OCI-M1 (cell line): ENCODE measurements around the gene KIAA0930.
A peak's percentile ranks its signal among the peaks of the same experiment; 100 is the strongest.
"Not testable (repeated sequence)": the region's sequence is repeated elsewhere in the genome, so short reads cannot be mapped to it uniquely, and the experiment has no call there.

Experiments
- DNase-seq: peaks from one replicate; lab custom pipeline; 2025; lab: John Stamatoyannopoulos, UW

Gene KIAA0930

DNA sequence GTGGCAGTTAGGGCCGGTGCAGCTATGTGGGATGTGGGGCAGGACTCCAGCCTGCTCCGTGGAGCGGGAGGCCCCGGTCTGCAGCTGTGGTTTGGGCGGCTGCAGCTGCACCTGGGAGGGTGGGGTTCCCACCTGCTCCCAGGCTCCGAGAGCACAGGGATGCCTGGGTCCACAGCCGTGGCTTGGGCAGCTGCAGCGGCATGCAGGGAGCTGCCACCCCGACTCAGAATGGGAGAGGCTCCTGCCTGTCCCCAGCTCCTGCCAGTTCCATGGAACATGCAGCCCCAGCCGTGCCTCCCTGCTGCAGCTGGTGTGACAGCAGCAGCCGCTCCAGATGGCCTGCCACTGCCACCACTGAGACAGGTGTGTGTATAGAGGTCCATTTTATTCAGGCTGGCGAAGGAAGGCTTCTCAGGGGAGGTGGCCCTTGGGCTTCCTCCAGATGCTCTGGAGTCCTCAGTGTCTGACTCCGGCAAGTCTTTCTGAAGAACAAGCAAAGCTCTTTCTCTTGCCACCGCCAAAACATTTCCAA, 22.3 kb upstream of the KIAA0930 start:
- DNase-seq: no peak

DNA sequence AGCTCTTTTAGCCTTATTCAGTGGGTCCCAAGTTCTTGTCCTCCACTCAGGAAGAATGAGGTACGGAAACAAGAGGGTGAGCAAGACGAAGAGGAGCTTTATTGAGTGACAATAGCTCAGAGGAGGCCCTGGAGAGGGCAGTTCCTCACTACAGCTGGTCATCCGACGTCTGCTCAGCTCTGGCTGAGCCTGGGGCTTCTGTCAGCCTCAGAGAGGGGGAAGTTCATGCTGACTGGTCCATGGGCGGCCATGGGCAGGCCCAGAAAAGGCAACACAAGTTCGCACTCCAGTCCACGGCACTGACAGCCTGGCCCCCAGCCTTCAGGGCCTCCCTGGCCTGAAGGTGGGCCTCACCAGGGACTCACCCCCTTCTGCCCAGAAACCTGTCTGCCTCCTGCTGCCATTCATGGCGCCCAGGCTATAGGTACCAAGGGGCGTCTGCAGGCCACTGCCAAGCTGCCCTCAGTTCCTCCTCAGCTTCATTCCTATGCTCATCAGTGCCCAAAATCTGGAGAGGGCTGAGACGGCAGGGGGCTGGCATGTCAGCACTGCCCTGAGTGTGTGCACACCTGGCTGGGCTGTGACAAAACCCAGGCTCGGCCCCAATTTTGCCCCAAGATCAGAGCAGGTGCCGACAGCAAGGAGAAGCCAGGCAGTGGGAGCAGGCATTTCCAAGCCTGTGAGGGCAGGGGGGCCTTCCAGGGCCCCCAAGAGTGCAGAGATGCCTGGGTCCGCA, 21.7 kb upstream of the KIAA0930 start:
- no peak for DNase-seq

DNA sequence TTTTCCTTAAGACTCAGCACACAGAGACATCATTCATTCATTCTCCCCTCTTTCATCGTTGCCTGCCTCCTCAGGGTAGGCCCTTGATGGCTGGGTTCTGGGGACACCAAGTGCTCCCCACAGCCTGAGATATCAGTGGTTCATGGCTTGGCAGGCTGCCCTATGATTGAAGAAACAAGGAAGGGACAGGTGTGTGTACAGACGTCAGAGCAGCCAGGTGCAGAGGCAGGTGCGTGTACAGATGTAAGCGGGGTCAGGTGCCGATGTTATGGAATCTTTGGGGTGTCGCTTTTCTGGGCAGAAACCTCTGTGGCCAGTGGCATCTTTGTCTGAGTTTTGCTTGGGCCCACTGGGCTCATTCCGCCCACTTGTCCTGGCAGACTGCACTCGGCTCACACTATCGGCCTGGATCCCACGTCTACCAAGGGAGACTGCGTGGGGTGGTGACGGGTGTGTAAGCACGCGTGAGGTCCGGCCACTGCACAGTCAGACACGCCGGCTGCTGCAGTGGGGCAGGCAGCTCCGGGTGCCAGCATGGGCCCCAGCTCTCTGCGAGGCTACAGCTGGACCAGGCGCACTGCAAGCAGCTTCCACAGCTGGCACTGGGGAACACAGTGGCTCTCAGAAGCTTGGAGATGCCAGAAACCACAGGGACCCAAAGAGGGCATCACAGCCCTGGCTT, 20.9 kb upstream of the KIAA0930 start:
- no peak for DNase-seq

GRCh38 chr22:45260395-45260759, 19.7 kb upstream of the KIAA0930 start:
- DNase-seq: not testable (repeated sequence)

DNA sequence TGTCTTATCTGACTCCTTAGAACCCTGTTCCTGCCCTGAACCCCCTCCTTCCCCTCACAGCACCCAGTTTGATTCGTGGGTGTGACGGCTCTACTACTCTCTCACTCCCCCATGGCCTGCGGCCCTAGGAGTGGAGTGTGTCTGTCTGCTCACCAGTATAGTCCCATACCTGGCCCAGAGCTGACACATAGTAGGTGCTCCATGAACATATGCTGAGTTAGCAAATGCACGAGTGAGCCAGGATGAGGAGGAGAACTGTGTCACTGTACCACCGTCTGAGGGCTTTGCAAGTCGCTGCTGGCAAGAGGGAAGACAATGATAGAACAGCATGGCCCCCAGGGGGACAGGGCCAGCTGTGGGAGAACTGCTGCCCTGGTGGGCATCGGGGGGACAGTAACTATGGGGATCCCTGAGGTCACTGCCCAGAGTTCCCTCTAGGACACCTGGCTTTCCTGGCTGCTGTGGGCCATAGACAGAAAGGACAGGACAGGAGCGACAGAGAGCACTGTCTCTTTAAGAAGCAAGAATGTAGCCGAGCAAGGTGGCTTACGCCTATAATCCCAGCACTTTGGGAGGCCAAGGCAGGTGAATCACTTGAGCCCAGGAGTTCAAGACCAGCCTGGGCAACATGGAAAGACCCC, 19.2 kb upstream of the KIAA0930 start:
- no peak for DNase-seq

DNA sequence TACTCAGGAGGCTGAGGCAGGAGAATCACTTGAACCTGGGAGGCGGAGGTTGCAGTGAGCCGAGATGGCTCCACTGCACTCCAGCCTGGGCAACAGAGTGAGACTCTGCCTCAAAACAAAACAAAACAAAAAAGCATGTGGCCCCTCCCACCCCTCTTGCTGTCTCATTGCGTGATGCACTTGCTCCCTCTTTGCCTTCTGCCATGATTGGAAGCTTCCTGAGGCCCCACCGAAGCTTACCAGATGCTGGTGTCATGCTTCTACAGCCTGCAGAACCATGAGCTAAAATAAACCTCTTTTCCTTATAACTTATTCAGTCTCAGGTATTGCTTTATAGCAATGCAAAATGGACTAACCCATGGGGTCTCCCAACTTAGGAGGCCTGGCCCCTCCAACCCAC, 17.2 kb upstream of the KIAA0930 start:
- DNase-seq: not testable (repeated sequence)

- DNase-seq: no peak
Observed at GRCh38 chr22:45254789-45255278, 14.1 kb upstream of the KIAA0930 start.

DNA sequence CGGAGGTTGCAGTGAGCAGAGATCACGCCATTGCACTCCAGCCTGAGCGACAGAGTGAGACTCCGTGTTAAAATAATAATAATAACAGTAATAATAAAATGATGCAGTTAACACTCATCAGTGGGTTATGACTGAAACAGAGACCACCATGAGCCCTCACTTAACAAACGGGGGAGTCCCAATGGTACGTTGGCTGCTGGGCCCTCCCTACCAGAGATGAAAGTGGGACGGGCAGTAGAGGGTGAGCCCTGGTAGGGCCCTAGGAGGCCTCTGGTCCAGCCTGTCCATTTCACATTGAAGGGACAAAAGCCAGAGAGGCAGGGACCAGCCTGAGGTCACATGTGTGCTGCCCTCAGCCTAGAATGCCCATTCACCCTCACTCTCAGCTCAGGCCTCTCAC, 13.7 kb upstream of the KIAA0930 start:
- DNase-seq: no peak

GRCh38 chr22:45253039-45253641, 12.4 kb upstream of the KIAA0930 start:
- no peak for DNase-seq

DNA sequence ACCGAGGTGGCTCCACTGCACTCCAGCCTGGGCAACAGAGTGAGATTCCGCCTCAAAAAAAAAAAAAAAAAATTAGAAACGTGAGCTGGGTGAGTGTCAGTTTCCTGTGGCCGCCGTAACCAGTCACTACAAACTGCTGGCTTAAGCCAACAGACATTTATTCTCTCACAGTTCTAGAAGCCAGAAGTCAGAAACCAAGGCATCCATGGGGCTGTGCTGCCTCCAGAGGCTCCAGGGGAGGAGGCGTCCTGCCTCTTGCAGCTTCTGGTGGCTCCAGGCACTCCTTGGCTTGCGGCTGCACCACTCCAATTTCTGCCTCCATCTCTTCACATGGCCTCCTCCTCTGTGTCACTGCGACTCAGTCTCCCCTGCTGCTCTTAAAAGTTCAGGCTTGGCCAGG, 11.1 kb upstream of the KIAA0930 start:
- DNase-seq: no peak

DNA sequence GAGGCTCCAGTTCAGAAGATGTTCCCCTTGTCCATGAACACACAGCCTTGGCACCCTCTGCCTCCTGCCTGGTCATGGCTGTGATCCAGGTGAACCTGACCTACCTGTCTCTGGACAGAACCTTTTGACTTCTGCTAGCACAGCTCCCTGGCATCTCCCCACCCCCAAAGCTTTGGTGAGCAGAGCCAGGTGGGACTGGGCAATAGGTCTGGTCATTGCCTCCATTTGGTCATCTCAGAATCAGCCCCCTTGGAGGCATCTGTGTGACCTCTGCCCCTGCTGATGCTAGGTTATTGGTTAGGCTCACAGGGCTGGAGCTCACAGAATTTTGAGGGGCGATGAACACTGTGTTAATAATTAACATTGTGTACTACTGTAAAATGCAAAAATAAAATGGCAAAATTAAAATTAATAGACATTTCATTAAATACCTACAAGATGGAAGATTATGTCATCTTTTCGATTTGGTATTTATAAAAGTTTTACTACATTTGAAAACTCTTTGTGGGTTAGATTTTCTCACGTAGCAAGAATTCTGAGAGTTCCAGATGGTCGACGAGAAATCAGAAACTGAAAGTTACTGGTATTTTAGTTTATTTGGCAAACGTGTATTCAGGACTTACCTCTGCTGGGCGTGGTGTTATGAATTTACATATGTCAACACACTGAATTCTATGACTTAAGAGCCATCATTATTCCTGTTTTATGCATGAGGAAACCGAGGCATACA, 8.3 kb upstream of the KIAA0930 start:
- DNase-seq: no peak

DNA sequence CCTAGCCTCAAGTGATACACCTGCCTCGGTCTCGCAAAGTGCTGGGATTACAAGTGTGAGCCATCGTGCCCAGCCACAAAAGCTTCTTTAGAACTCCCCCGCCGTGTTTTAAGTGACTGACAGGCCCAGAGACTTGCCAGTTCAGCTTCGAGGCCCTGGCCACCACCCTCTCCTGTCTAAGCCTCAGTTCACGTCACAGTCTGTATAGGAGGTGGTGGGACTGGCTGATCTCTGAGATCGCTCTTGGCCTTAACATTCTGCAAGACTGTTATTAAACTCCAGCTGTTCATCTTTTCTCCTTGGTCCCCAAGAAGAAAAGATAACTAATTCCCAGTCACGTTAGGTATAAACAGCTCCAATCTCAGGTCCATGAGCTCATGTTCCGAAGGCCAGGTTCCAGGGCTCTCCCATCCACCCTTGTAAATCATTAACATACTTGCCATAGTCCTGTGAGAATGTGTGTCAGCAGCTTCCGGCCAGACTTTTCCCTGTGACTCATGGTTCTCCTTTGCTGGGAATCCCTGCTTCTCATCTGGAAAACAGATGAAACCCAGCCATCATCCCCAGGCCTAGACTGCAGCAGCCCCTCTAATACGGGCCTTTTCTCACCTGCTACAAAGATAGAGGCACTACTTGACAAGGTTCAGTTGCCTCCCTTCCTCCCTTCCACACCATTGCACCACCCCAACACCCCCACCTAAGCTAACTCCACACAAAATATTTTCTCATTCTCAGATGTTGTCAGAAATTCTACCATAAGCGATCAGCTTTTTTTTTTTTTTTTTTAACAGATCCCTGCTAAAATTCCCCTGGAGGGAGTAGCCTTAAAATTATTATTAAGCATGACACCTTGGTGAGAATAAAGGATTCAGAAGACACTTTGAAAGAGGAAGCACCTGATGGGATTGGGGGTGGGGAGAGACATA, 5.6 kb upstream of the KIAA0930 start:
- no peak for DNase-seq

- DNase-seq: no peak
Observed at GRCh38 chr22:45244916-45245315, 4.2 kb upstream of the KIAA0930 start.

- DNase-seq: no peak
Observed at GRCh38 chr22:45242778-45243191, 2.1 kb upstream of the KIAA0930 start.

DNA sequence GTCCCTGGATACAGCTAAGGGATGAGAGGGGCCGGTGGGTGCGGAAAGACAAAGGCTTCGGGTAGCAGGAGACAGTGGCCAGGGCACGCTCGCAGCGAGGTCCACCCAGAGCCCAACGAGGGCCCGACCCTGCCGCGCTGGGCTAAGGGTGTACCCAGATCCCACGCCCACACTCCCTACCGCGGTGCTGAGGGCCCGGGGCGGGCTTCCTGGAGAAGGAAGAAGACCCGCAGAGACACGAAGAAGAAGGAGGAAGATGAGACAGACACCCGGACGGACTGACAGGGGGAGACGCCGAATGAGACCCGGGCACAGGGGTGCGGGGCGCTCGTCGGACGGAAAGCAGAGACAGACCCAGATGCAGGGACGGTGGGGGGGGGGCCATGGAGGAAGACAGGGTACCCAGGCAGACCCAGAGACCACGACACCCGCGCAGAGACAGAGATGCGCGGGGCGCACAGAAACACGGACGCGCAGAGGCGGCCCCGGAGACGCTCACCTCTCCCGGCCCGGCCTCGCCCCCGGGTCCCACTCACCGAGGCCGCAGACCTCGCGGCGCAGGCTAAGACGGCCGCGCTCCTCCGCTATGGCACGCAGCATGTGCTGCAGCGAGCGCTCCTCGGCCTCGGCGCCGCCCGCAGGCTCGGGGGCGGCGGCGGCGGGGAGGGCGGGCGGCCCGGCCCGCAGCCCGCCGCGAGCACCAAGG, 437 bp downstream of the KIAA0930 start:
- peak; percentile 42 for DNase-seq

DNA sequence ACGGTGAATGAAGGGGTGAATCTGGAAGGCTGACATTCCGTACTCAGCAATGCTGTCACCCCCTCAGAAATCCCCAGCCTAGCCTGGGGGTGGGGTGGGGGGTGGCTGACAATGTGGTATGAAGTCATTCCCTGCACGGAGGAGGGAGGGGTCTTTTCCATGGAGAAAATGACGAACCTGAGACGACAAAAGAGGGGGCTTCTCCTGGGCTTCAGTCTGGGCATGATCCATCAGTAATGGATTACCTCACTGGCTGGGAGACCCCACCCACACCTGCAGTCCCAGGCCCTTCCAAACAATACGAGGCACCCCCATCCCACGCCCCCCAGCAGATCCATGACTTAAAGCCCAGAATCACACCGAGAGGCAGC, 1.0 kb downstream of the KIAA0930 start:
- no peak for DNase-seq

DNA sequence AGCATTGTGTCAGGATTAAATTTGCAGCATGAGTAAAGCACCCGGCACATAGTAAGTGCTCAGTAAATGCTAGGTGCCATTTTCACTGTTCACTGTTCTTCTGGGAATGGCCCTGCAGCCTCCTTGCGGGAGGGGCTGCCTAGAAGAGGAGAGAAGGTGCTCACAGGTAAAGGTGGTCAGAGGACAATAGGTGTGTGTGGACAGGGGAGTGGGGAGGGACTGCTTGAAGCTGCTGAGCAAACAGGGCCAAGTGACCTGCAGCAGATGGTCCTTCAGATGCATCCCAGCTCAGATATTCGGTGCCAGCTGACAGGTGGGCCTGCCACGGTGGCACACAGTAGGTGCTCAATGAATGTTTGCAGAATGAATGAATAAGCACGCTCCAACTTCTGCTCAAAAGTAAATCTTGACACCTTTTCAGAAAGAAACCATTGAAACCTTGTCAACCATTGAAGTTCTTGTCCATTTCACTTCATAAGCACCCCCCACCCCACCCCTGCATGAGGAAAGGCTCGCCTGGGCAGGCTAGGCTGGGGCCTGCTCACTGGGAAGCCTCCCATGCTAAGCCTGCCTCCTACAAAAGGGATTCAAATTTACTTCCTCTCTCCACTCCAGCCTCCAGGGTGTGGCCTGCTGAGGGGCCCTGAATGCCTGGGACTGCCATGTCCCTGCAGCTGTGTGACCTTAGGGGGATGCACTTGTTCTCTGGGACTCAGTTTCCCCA, 1.6 kb downstream of the KIAA0930 start:
- DNase-seq: peak; percentile 59

DNA sequence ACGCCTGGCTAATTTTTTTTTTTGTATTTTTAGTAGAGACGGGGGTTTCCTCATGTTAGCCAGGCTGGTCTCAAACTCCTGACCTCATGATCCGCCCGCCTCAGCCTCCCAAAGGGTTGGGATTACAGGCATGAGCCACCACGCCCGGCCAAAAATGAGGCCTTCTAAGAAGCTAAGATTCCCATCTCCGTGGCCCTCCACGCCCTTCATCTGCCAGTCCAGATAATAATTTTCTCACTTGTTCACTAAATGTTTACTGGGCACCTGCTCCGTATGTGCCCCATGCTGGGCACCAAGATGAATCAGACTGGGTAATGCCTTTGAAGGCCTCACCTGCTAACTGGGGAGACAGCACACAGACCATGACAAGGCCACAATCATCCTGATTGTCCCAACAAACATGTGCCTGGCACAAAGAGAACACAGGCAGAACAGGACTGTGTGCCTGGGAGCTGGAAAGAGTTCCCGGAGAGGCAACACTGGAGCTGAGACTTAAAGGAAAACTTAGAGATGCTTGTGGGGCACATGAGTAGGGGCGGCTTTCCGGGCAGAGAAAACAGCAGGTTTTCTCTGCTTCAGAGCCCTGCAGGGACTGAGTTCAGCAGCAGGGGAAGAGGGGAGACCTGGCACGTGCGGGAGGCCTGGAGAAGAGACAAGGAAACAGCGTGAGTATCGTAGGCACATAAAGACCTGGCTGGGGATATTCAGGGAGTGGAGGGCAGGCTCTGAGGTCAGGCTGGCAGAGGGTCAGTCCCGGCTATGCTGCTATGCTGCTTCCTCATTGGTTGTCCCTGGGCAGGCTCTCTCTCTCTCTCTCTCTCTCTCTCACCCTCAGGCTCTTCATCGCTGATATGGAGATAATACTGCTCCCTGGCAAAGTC, 2.4 kb downstream of the KIAA0930 start:
- DNase-seq: no peak
